Neural progenitor cell (in vitro differentiated cells): ENCODE data around the gene OXSR1.

Source experiments
- EZH2 ChIP-seq: fragments of 200-600 bp; sonication (generic); IDR thresholded peaks from 2 replicates; pipeline ENCODE4 v1.6.1; 2017; ENCODE audit warnings: antibody characterized with exemption, mild to moderate bottlenecking, moderate library complexity
- TF ChIP-seq, protein P1 (sequence below): fragments of 200-600 bp; sonication (generic); IDR thresholded peaks from 2 replicates; pipeline ENCODE4 v1.5.1; 2017; ENCODE audit warnings: antibody characterized with exemption, mild to moderate bottlenecking

DNA sequence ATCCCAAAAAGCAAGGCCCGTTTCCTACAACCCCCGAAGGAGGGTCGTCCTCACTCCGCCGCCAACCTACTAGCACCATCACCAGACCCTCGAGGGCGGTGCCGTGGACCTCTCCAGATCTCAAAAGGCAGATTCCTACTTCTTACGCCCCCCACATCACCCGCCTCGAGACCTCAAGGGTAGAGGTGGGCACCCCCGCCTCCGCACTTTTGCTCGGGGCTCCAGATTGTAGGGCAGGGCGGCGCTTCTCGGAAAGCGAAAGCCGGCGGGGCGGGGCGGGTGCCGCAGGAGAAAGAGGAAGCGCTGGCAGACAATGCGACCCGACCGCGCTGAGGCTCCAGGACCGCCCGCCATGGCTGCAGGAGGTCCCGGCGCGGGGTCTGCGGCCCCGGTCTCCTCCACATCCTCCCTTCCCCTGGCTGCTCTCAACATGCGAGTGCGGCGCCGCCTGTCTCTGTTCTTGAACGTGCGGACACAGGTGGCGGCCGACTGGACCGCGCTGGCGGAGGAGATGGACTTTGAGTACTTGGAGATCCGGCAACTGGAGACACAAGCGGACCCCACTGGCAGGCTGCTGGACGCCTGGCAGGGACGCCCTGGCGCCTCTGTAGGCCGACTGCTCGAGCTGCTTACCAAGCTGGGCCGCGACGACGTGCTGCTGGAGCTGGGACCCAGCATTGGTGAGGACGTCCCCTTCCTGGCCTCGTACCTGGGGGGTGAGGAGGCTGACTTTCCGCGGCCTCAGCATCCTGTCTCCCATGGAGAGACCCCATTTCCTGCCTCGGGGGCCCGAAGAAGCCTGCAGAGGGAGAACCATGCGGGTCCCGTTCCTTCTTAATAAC, 26.8 kb upstream of the OXSR1 start, which contains the start of gene MYD88:
- peak; percentile 24 for TF ChIP-seq EZH2
- TF ChIP-seq, protein P1, sequence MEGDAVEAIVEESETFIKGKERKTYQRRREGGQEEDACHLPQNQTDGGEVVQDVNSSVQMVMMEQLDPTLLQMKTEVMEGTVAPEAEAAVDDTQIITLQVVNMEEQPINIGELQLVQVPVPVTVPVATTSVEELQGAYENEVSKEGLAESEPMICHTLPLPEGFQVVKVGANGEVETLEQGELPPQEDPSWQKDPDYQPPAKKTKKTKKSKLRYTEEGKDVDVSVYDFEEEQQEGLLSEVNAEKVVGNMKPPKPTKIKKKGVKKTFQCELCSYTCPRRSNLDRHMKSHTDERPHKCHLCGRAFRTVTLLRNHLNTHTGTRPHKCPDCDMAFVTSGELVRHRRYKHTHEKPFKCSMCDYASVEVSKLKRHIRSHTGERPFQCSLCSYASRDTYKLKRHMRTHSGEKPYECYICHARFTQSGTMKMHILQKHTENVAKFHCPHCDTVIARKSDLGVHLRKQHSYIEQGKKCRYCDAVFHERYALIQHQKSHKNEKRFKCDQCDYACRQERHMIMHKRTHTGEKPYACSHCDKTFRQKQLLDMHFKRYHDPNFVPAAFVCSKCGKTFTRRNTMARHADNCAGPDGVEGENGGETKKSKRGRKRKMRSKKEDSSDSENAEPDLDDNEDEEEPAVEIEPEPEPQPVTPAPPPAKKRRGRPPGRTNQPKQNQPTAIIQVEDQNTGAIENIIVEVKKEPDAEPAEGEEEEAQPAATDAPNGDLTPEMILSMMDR = no peak
